GM23338 (cell line): ENCODE data around the gene SCAMP5. TPM values are rescaled to one million over a fixed set of nuclear protein-coding genes. Genes with fewer than 3 reads are reported as not detected.

Source experiments
- ATAC-seq: fragments of 200-7000 bp; cut with Tn5 transposase; 3 replicates; pipeline ENCODE4 v1.9.1; 2020
- DNase-seq: peaks from one replicate; pipeline ENCODE4 v3.0.0-alpha.2; 2015; ENCODE audit warnings: low spot score
- H2AFZ ChIP-seq: fragments of 200-600 bp; sonication (generic); 2 replicates; pipeline ENCODE4 v1.8.0; 2016; ENCODE audit warnings: antibody characterized with exemption, mild to moderate bottlenecking, moderate library complexity
- H3F3A ChIP-seq: fragments of 200-600 bp; sonication (generic); replicated peaks from 2 replicates; pipeline ENCODE4 v1.8.0; 2017; ENCODE audit warnings: antibody characterized with exemption, mixed run types, low read depth
- H3K27ac ChIP-seq: fragments of 200-600 bp; sonication (generic); 2 replicates; pipeline ENCODE4 v1.6.1; 2016; ENCODE audit warnings: low read depth
- H3K27me3 ChIP-seq: fragments of 200-600 bp; sonication (generic); 2 replicates; pipeline ENCODE4 v1.8.0; 2016; ENCODE audit warnings: mild to moderate bottlenecking, mixed run types, moderate library complexity; ENCODE audit not compliant: insufficient read depth
- H3K36me3 ChIP-seq: fragments of 200-600 bp; sonication (generic); 2 replicates; pipeline ENCODE4 v1.8.0; 2016; ENCODE audit warnings: mild to moderate bottlenecking; ENCODE audit not compliant: insufficient read depth
- H3K4me1 ChIP-seq: fragments of 200-600 bp; sonication (generic); 2 replicates; pipeline ENCODE4 v1.8.0; 2016; ENCODE audit warnings: mild to moderate bottlenecking, moderate library complexity; ENCODE audit not compliant: insufficient read depth
- H3K4me2 ChIP-seq: fragments of 200-600 bp; sonication (generic); 2 replicates; pipeline ENCODE4 v1.7.1; 2017; ENCODE audit warnings: mixed run types
- H3K4me3 ChIP-seq: fragments of 200-600 bp; sonication (generic); 2 replicates; pipeline ENCODE4 v1.6.1; 2016; ENCODE audit warnings: mixed run types
- H3K79me2 ChIP-seq: fragments of 200-600 bp; sonication (generic); replicated peaks from 2 replicates; pipeline ENCODE4 v1.8.0; 2017; ENCODE audit warnings: mild to moderate bottlenecking; ENCODE audit not compliant: insufficient read depth
- H3K9me2 ChIP-seq: fragments of 200-600 bp; sonication (generic); 2 replicates; pipeline ENCODE4 v1.8.0; 2017; ENCODE audit not compliant: insufficient read depth
- H4K20me1 ChIP-seq: fragments of 200-600 bp; sonication (generic); replicated peaks from 2 replicates; pipeline ENCODE4 v1.8.0; 2017; ENCODE audit warnings: mild to moderate bottlenecking; ENCODE audit not compliant: insufficient read depth
- H3K27ac Mint-ChIP-seq: 2 replicates; pipeline ENCODE4 v1.8.0; 2020; ENCODE audit warnings: inconsistent platforms, mild to moderate bottlenecking, moderate library complexity, mixed read lengths
- H3K27me3 Mint-ChIP-seq: 3 replicates; pipeline ENCODE4 v1.8.0; 2022; ENCODE audit warnings: low read depth, mild to moderate bottlenecking, moderate library complexity, mixed read lengths, inconsistent platforms; ENCODE audit not compliant: insufficient read depth, poor library complexity
- H3K36me3 Mint-ChIP-seq: 3 replicates; pipeline ENCODE4 v1.8.0; 2021; ENCODE audit warnings: low read depth, mild to moderate bottlenecking, inconsistent platforms, moderate library complexity, mixed read lengths
- H3K4me1 Mint-ChIP-seq: 3 replicates; pipeline ENCODE4 v1.8.0; 2020; ENCODE audit warnings: mild to moderate bottlenecking, inconsistent platforms, mixed read lengths
- H3K4me3 Mint-ChIP-seq: 3 replicates; pipeline ENCODE4 v1.8.0; 2021; ENCODE audit warnings: moderate library complexity, mild to moderate bottlenecking, inconsistent platforms, mixed read lengths
- H3K9me3 Mint-ChIP-seq: 3 replicates; pipeline ENCODE4 v1.8.0; 2020; ENCODE audit warnings: moderate library complexity, mild to moderate bottlenecking, inconsistent platforms, mixed read lengths
- CREB1 ChIP-seq: fragments of 250-450 bp; sonication (Bioruptor Pico); IDR thresholded peaks from 2 replicates; pipeline ENCODE4 v1.5.0; 2020; ENCODE audit warnings: low read depth, mild to moderate bottlenecking, moderate library complexity
- CTCF ChIP-seq, 2 experiments: fragments of 200-600 bp in 1 of 2; sonication (generic) in 1 of 2; conservative IDR thresholded peaks; 2 replicates each; pipeline versions ENCODE4 v1.5.1 to v1.6.1; 2016 to 2017; ENCODE audit warnings: antibody characterized with exemption in 2 of 2, low read depth in 2 of 2, mild to moderate bottlenecking in 2 of 2, moderate library complexity in 1 of 2
- JUNB ChIP-seq: IDR thresholded peaks from one replicate; pipeline ENCODE4 v1.6.1; 2016; ENCODE audit warnings: antibody characterized with exemption; ENCODE audit not compliant: unreplicated experiment
- POLR2AphosphoS5 ChIP-seq: IDR thresholded peaks from 2 replicates; pipeline ENCODE4 v1.6.1; 2016; ENCODE audit warnings: antibody characterized with exemption, low read depth
- STAT1 ChIP-seq: IDR thresholded peaks from one replicate; pipeline ENCODE4 v1.6.1; 2016; ENCODE audit warnings: antibody characterized with exemption; ENCODE audit not compliant: unreplicated experiment
- ZNF331 ChIP-seq: fragments of 250-450 bp; sonication (Bioruptor Pico); IDR thresholded peaks from 2 replicates; pipeline ENCODE4 v1.5.0; 2020; ENCODE audit warnings: low read depth, mild to moderate bottlenecking, moderate library complexity
- ZNF462 ChIP-seq: fragments of 250-450 bp; sonication (Bioruptor Pico); IDR thresholded peaks from 2 replicates; pipeline ENCODE4 v1.5.0; 2020; ENCODE audit warnings: mild to moderate bottlenecking, moderate library complexity
- polyA plus RNA-seq: library from polyadenylated mRNA; unstranded; fragments of >200 nt; fragmentation: Nextera tagmentation; extraction: Ambion mirVana; gene quantifications from 2 replicates; pipeline ENCODE4 v1.2.1, GENCODE V29; 2016
- total RNA-seq: library from RNA; depleted of rRNA; stranded (reverse); fragments of >200 nt; shearing (Covaris generic); gene quantifications from 2 replicates; pipeline ENCODE4 v1.2.3, GENCODE V29; 2014

Gene SCAMP5
- total and polyA plus RNA-seq, 2 experiments from 2014 or later, result 12.8 to 43.3 TPM

- H3K36me3 Mint-ChIP-seq, result no peaks in the 10 kb centered on the region
- H3K9me3 Mint-ChIP-seq, result no peaks in the 10 kb centered on the region
- H3K4me2 ChIP-seq, result no peak overlapping the region
- H3K27me3 Mint-ChIP-seq, result peaks cover 9% of the 10 kb centered on the region
- ATAC-seq (no peak), DNase-seq (no peak)
- H3K9me2 ChIP-seq, result no peaks in the 10 kb centered on the region
- H3K4me1 ChIP-seq, result peaks cover 7% of the 10 kb centered on the region
- H3K79me2 ChIP-seq, result no peaks in the 10 kb centered on the region
- TF ChIP-seq ZNF462, result no peak
- no peak for TF ChIP-seq CTCF (conservative IDR thresholded peaks at IDR 0.05; ENCODE audit: low read depth in 2 of 2)
- TF ChIP-seq ZNF331 (CRISPR knock-in tag), result no peak
- TF ChIP-seq POLR2AphosphoS5, result no peak
- TF ChIP-seq STAT1, result no peak
- no peak for TF ChIP-seq CREB1 (CRISPR knock-in tag)
- no peak for TF ChIP-seq JUNB
- H3K27ac ChIP-seq, result no peak overlapping the region
- no peak overlapping the region for H2AFZ ChIP-seq
- H3K36me3 ChIP-seq, result no peaks in the 10 kb centered on the region
- H3K4me3 ChIP-seq, result no peak overlapping the region
- H3F3A ChIP-seq, result no peaks in the 10 kb centered on the region
- no peaks in the 10 kb centered on the region; the same call in 1 of the 2 replicates for H4K20me1 ChIP-seq
- no peak overlapping the region for H3K27ac Mint-ChIP-seq
- H3K4me1 Mint-ChIP-seq, result peaks cover 18% of the 10 kb centered on the region
- no peak overlapping the region for H3K4me3 Mint-ChIP-seq
- no peaks in the 10 kb centered on the region for H3K27me3 ChIP-seq
These were observed 55.8 kb downstream of the SCAMP5 start for GRCh38 chr15:75051191-75051608.
